GM10248 (cell line): Measurements from ENCODE around the gene FBXO47.

Source experiments
- CTCF ChIA-PET: fragments of 300-600 bp; sonication (Branson Sonifier 250); formaldehyde crosslinking; extraction: SDS; loops from one replicate; lab custom pipeline; 2021; ENCODE audit warnings: antibody characterized with exemption; lab: Yijun Ruan, JAX
- POLR2A ChIA-PET: fragments of 350-650 bp; sonication (Branson Sonifier 250); formaldehyde crosslinking; extraction: SDS; loops from one replicate; lab custom pipeline; 2020; ENCODE audit warnings: antibody characterized with exemption; lab: Yijun Ruan, JAX
- DNase-seq: peaks from one replicate; pipeline ENCODE4 v3.0.0; 2012; ENCODE audit errors: extremely low spot score
- CTCF ChIP-seq: IDR thresholded peaks from 2 replicates; pipeline ENCODE4 v1.5.1; 2012; ENCODE audit warnings: mild to moderate bottlenecking, low read depth; ENCODE audit errors: extremely low read depth, missing control alignments, control extremely low read depth

FBXO47 gene

GRCh38 chr17:38967290-38967738 is at the start of gene FBXO47:
Gene FBXO47, minus strand, starts transcription at chr17:38967403. Its CDS starts 4,378 bp downstream, at chr17:38963025.
- CTCF ChIA-PET, result interaction anchor here (1.2 to 1.5 kb wide), 3 partner anchors 16 to 104 kb away, joined by 3 to 7 read pairs (median 3); partner anchors contain the start of gene LASP1NB
- POLR2A ChIA-PET, result no interaction called here
- no peak for TF ChIP-seq CTCF
- DNase-seq, result peak; percentile 57

- POLR2A ChIA-PET, result no interaction called here
- CTCF ChIA-PET, result interaction anchor here (0.9 to 4.0 kb wide), 6 partner anchors 20 to 229 kb away, joined by 3 to 23 read pairs (median 4); no protein-coding TSS in a partner anchor
- no peak for TF ChIP-seq CTCF
- no peak for DNase-seq
Measured at GRCh38 chr17:39016193-39017153, 49.3 kb upstream of the FBXO47 start.

GRCh38 chr17:39015546-39015935 is 48.3 kb upstream of the FBXO47 start:
- ChIA-PET CTCF (interaction anchor here (1.5 to 4.0 kb wide), 2 partner anchors 32 to 104 kb away, joined by 4 to 23 read pairs; no protein-coding TSS in a partner anchor), POLR2A (no interaction called here)
- DNase-seq, result no peak
- no peak for TF ChIP-seq CTCF

GRCh38 chr17:39014795-39015545 is 47.8 kb upstream of the FBXO47 start:
- DNase-seq, result no peak
- TF ChIP-seq CTCF, result no peak
- ChIA-PET CTCF (interaction anchor here (1.1 to 1.5 kb wide), 2 partner anchors 30 to 104 kb away, joined by 3 to 4 read pairs; no protein-coding TSS in a partner anchor), POLR2A (no interaction called here)

- ChIA-PET POLR2A (no interaction called here), CTCF (interaction anchor here (0.7 to 1.1 kb wide), 2 partner anchors 30 to 31 kb away, joined by 3 to 4 read pairs; no protein-coding TSS in a partner anchor)
- no peak for DNase-seq
- no peak for TF ChIP-seq CTCF
Measured at GRCh38 chr17:39014044-39014794, 47.0 kb upstream of the FBXO47 start.

- ChIA-PET CTCF (no interaction called here), POLR2A (no interaction called here)
- no peak for TF ChIP-seq CTCF
- no peak for DNase-seq
Measured at GRCh38 chr17:39012725-39013124, 45.5 kb upstream of the FBXO47 start.
